OCI-LY3 (cell line): ENCODE results near the gene USH2A.

Source experiments
- H2AFZ ChIP-seq: fragments of 200-600, 300-600 bp; shearing (Covaris generic); 2 replicates; pipeline ENCODE4 v1.6.0; 2014; ENCODE audit warnings: antibody characterized with exemption, low read depth, low read length
- H3K27ac ChIP-seq: fragments of 200-600, 300-600 bp; sonication (generic); 2 replicates; pipeline ENCODE4 v1.5.1; 2014; ENCODE audit warnings: mild to moderate bottlenecking, low read length, moderate library complexity, mixed read lengths
- H3K27me3 ChIP-seq: fragments of 200-600, 300-600 bp; sonication (generic); 2 replicates; pipeline ENCODE4 v1.6.1; 2014; ENCODE audit warnings: low read depth, low read length, mixed read lengths
- H3K36me3 ChIP-seq: fragments of 200-600, 300-600 bp; sonication (generic); replicated peaks from 2 replicates; pipeline ENCODE3; 2014; ENCODE audit warnings: low read depth, low read length, mixed read lengths
- H3K4me1 ChIP-seq: fragments of 300-600, 200-600 bp; sonication (generic); 2 replicates; pipeline ENCODE4 v1.6.1; 2014; ENCODE audit warnings: low read length, mixed read lengths
- H3K4me2 ChIP-seq: fragments of 200-600, 300-600 bp; sonication (generic); 2 replicates; pipeline ENCODE4 v1.6.1; 2014; ENCODE audit warnings: low read length, mixed read lengths
- H3K4me3 ChIP-seq: fragments of 300-600, 200-600 bp; sonication (generic); 2 replicates; pipeline ENCODE4 v1.5.1; 2014; ENCODE audit warnings: antibody characterized with exemption, mild to moderate bottlenecking, low read length, moderate library complexity
- H3K79me2 ChIP-seq: fragments of 300-600, 200-600 bp; shearing (Covaris generic); 2 replicates; pipeline ENCODE4 v1.6.1; 2014; ENCODE audit warnings: mild to moderate bottlenecking, low read length, mixed read lengths
- H3K9ac ChIP-seq: fragments of 300-600, 200-600 bp; shearing (Covaris generic); 2 replicates; pipeline ENCODE4 v1.6.0; 2014; ENCODE audit warnings: mild to moderate bottlenecking, low read length, moderate library complexity
- H3K9me3 ChIP-seq: fragments of 200-600, 300-600 bp; shearing (Covaris generic); 2 replicates; pipeline ENCODE4 v1.6.1; 2014; ENCODE audit warnings: low read length, mixed read lengths; ENCODE audit not compliant: insufficient read depth
- H4K20me1 ChIP-seq: fragments of 200-600, 300-600 bp; sonication (generic); 2 replicates; pipeline ENCODE4 v1.6.1; 2016; ENCODE audit warnings: low read length, mixed read lengths; ENCODE audit not compliant: insufficient read depth
- EZH2phosphoT487 ChIP-seq: fragments of 200-600 bp; shearing (Covaris generic); IDR thresholded peaks from 2 replicates; pipeline ENCODE4 v1.6.1; 2018; ENCODE audit warnings: antibody characterized with exemption, mixed run types, low read depth
- TF ChIP-seq, protein P1 (sequence below): fragments of 200-600, 300-600 bp; sonication (generic); IDR thresholded peaks from 2 replicates; pipeline ENCODE4 v1.5.1; 2014; ENCODE audit warnings: antibody characterized with exemption, low read length, low read depth

USH2A gene

GRCh38 chr1:216332003-216332402 is 91.2 kb downstream of the USH2A start:
- no peaks in the 10 kb centered on the region for H3K27me3 ChIP-seq
- no peak overlapping the region for H3K27ac ChIP-seq
- no peaks in the 10 kb centered on the region for H3K4me1 ChIP-seq
- no peaks in the 10 kb centered on the region for H4K20me1 ChIP-seq
- H3K4me2 ChIP-seq, result no peak overlapping the region
- no peak overlapping the region for H2AFZ ChIP-seq
- no peaks in the 10 kb centered on the region for H3K9me3 ChIP-seq
- TF ChIP-seq EZH2phosphoT487, result no peak
- TF ChIP-seq, protein P1, sequence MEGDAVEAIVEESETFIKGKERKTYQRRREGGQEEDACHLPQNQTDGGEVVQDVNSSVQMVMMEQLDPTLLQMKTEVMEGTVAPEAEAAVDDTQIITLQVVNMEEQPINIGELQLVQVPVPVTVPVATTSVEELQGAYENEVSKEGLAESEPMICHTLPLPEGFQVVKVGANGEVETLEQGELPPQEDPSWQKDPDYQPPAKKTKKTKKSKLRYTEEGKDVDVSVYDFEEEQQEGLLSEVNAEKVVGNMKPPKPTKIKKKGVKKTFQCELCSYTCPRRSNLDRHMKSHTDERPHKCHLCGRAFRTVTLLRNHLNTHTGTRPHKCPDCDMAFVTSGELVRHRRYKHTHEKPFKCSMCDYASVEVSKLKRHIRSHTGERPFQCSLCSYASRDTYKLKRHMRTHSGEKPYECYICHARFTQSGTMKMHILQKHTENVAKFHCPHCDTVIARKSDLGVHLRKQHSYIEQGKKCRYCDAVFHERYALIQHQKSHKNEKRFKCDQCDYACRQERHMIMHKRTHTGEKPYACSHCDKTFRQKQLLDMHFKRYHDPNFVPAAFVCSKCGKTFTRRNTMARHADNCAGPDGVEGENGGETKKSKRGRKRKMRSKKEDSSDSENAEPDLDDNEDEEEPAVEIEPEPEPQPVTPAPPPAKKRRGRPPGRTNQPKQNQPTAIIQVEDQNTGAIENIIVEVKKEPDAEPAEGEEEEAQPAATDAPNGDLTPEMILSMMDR, result no peak
- no peaks in the 10 kb centered on the region for H3K79me2 ChIP-seq
- no peak overlapping the region for H3K9ac ChIP-seq
- H3K4me3 ChIP-seq, result no peak overlapping the region
- H3K36me3 ChIP-seq, result no peaks in the 10 kb centered on the region

- H3K36me3 ChIP-seq, result no peaks in the 10 kb centered on the region
- no peak overlapping the region for H3K27ac ChIP-seq
- H3K79me2 ChIP-seq, result no peaks in the 10 kb centered on the region
- H3K27me3 ChIP-seq, result no peaks in the 10 kb centered on the region
- H3K9ac ChIP-seq, result no peak overlapping the region
- no peaks in the 10 kb centered on the region for H4K20me1 ChIP-seq
- H3K4me1 ChIP-seq, result no peaks in the 10 kb centered on the region
- no peak overlapping the region for H3K4me2 ChIP-seq
- TF ChIP-seq, protein P1, result no peak
- TF ChIP-seq EZH2phosphoT487, result no peak
- H3K9me3 ChIP-seq, result no peaks in the 10 kb centered on the region
- H3K4me3 ChIP-seq, result no peak overlapping the region
- H2AFZ ChIP-seq, result no peak overlapping the region
These were observed 92.0 kb downstream of the USH2A start for GRCh38 chr1:216331211-216331610.

- no peak overlapping the region for H3K27ac ChIP-seq
- no peak overlapping the region for H3K4me2 ChIP-seq
- H3K4me3 ChIP-seq, result no peak overlapping the region
- H3K36me3 ChIP-seq, result no peaks in the 10 kb centered on the region
- no peak overlapping the region for H3K9ac ChIP-seq
- H3K27me3 ChIP-seq, result no peaks in the 10 kb centered on the region
- no peak overlapping the region for H2AFZ ChIP-seq
- no peaks in the 10 kb centered on the region for H4K20me1 ChIP-seq
- TF ChIP-seq EZH2phosphoT487, result no peak
- TF ChIP-seq, protein P1, result no peak
- no peaks in the 10 kb centered on the region for H3K79me2 ChIP-seq
- H3K9me3 ChIP-seq, result no peaks in the 10 kb centered on the region
- no peaks in the 10 kb centered on the region for H3K4me1 ChIP-seq
These were observed 93.0 kb downstream of the USH2A start for GRCh38 chr1:216330262-216330661.

DNA sequence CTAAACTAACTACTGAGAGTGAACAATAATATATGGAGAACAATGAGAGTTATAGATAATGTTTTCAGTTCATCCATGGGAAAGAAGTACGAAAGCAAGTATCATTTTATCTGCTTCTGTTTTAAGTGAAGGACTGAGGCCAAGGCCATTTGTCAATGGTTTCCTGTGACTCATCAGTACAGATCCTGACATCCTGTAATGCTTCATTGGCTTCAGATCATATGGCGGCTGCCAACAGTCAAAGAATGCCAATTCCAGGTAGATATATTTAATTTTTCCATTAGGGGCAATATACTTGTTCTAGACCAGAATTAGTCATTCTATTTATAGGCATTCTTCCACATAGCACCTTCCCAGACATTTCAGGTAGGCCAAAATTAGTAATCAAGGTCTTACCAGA is 97.3 kb downstream of the USH2A start:
- Histone ChIP-seq H3K4me2 (no peak overlapping the region), H3K4me3 (no peak overlapping the region), H4K20me1 (no peaks in the 10 kb centered on the region), H3K9ac (no peak overlapping the region), H3K9me3 (no peaks in the 10 kb centered on the region), H3K27ac (no peak overlapping the region), H3K27me3 (no peaks in the 10 kb centered on the region), H3K79me2 (no peaks in the 10 kb centered on the region), H3K36me3 (no peaks in the 10 kb centered on the region), H2AFZ (no peak overlapping the region), H3K4me1 (no peaks in the 10 kb centered on the region)
- TF ChIP-seq, protein P1, result no peak
- no peak for TF ChIP-seq EZH2phosphoT487
